ENCODE measurements around the gene ARV1. TPM values are rescaled to one million over a fixed set of nuclear protein-coding genes. Genes with fewer than 3 reads are reported as not detected.
A peak's percentile ranks its signal among the peaks of the same experiment; 100 is the strongest.

Gene ARV1
- polyA plus RNA-seq, 2 of the 4 experiments (the other 2 are of a cell fraction) = 31.2 to 50.0 TPM

DNA sequence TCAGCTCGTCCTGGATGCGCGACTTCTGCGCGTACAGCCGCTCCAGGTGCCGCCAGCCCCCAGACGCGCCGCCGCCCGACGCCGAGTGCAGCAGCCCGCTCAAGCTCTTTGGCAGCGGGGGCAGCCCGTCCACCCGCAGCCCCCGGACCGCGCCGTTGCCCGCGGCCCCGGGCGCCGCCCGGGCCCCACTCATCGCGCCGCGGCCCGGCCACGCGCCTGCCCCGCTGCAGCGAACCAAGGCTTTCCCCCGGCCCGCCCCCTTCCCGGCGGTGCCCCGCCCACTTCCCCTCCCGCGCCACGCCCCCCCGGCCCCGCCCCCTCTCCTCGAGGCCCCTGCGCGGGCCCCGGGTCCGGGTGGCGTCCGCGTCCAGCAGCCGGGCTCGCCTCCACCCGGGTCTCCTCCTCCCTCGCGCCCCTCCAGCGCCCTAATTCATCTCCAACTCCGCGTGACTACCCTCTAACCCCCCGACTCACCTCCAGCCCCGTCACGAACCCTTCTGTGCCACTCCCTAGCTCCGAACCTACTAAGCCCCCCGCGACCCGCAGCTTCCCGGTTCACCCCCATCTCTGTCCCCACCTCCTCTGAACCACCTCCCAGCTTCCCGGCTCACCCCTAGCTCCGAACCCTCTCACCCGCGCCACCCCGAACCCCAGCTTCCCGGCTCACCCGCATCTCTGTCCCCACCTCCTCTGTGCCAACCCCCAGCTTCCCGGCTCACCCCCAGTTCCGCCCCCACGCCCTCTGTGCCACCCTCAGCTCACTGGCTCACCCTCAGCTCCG is 61.3 kb downstream of the ARV1 start, which contains the start of gene FAM89A:
Gene FAM89A (minus strand): TSS at position 236 of the 781 bp plus-strand sequence. CDS start 43 bp downstream, at position 193.
- ChIA-PET POLR2A (interaction anchor here (0.7 kb wide), 1 partner anchor 71 kb away, joined by 4 read pairs; no protein-coding TSS in a partner anchor), CTCF (interaction anchor here (0.7 to 1.8 kb wide), 4 partner anchors 12 to 171 kb away, joined by 4 to 7 read pairs (median 4); no protein-coding TSS in a partner anchor)
- DNase-seq (ENCODE audit: low read depth in 1 of 2, low spot score in 1 of 2) (peak; percentile 46 to 72), FAIRE-seq (no peak), ATAC-seq (peak; percentile 73 to 85)
- Histone ChIP-seq H3K27ac (peak within 1 kb of the TSS; percentile 78 to 96), H3K4me1 (peaks cover 14% of the 10 kb centered on the region), H3K4me3 (peak within 1 kb of the TSS; percentile 91), H3K4me2 (peak within 1 kb of the TSS; percentile 80), H3K9me3 (peaks cover 7% of the 10 kb centered on the region)
- WGBS (ENCODE audit: missing lambda C conversion rate) = 0% methylated on average over 9 of the region's 82 CpGs
- TF ChIP-seq ESRRA (IDR thresholded peaks at IDR 0.05; ENCODE audit: borderline replicate concordance, low read length) (no peak), JUN (IDR thresholded peaks at IDR 0.05) (peak in 1 of 2 experiments; percentile 75; a peak in 4 of 5 replicates), ZNF302 (CRISPR knock-in tag; IDR thresholded peaks at IDR 0.05) (no peak), POLR2A (IDR thresholded peaks at IDR 0.05; ENCODE audit: low read length) (peak; percentile 57; the same call in 1 of the 2 replicates), NR3C1 (IDR thresholded peaks at IDR 0.05) (no peak), KDM1A (IDR thresholded peaks at IDR 0.05; ENCODE audit: low read depth) (no peak), EHF (CRISPR knock-in tag; IDR thresholded peaks at IDR 0.05) (no peak), PHF8 (IDR thresholded peaks at IDR 0.05; ENCODE audit: borderline replicate concordance, low read depth) (peak; percentile 24; the same call in 1 of the 2 replicates), EP300 (IDR thresholded peaks at IDR 0.05) (no peak), RARB (CRISPR knock-in tag; IDR thresholded peaks at IDR 0.05) (no peak)
- TF ChIP-seq, protein P1, sequence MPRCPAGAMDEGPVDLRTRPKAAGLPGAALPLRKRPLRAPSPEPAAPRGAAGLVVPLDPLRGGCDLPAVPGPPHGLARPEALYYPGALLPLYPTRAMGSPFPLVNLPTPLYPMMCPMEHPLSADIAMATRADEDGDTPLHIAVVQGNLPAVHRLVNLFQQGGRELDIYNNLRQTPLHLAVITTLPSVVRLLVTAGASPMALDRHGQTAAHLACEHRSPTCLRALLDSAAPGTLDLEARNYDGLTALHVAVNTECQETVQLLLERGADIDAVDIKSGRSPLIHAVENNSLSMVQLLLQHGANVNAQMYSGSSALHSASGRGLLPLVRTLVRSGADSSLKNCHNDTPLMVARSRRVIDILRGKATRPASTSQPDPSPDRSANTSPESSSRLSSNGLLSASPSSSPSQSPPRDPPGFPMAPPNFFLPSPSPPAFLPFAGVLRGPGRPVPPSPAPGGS (IDR thresholded peaks at IDR 0.05) = peak; percentile 58; the same call in 1 of the 3 replicates

DNA sequence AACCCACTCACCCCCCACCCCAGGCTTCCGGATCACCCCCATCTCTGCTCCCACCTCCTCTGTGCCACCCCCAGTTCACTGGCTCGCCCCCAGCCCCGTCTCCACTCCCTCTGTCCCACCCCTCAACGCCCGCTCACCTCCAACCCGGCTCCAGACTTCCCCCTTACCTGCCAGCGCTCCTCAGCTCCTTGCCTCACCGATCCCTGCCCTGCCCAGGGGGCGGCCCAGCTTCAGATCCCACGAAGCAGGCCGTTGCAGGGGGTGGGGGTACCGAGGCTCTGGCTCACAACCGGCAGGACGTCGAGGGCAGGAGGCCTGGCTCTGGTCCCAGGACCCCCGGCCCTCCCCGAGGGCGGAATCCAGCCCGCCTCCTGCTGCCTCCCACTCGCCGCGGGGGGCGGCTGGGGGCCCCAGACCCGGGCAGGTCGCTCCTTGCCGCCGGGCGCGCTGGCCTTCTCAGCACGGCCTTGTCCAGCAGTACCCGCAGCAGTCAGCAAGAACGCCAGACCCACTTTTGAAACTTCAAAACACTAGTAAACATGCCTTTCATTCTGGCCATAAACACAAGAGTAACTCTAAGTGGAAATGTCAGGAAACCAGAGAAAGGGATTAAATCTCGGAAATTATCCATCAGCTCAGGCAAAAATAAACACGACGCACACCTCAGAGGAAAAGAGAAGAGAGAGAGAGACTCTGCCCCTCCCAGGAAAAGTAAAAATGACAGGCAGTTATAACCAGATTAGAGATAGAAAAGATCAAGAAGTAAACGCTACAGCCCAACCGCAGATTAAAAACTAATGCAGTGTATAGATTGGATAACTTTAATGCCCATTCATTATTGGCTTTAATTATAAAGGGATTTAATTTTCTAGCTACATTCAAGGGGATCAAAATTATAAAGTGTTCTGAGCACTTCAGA is 62.2 kb downstream of the ARV1 start:
- FAIRE-seq (no peak), ATAC-seq (no peak), DNase-seq (ENCODE audit: low read depth in 1 of 2, low spot score in 1 of 2) (no peak)
- 80% methylated on average over 29 of the region's 37 CpGs for WGBS (ENCODE audit: missing lambda C conversion rate)
- H3K4me3 ChIP-seq = peak overlapping the region; percentile 91
- no peak for TF ChIP-seq CHD4 (IDR thresholded peaks at IDR 0.05; ENCODE audit: borderline replicate concordance)
- TF ChIP-seq EHMT2 (IDR thresholded peaks at IDR 0.05; ENCODE audit: low read depth) = no peak
- no peak for TF ChIP-seq KDM1A (IDR thresholded peaks at IDR 0.05; ENCODE audit: low read depth)
- TF ChIP-seq HOXB13 (CRISPR knock-in tag; IDR thresholded peaks at IDR 0.05; ENCODE audit: low read depth) = no peak
- no peak for TF ChIP-seq TFCP2L1 (CRISPR knock-in tag; IDR thresholded peaks at IDR 0.05)
- no peak for TF ChIP-seq SMC3 (IDR thresholded peaks at IDR 0.05)
- TF ChIP-seq, protein P2, sequence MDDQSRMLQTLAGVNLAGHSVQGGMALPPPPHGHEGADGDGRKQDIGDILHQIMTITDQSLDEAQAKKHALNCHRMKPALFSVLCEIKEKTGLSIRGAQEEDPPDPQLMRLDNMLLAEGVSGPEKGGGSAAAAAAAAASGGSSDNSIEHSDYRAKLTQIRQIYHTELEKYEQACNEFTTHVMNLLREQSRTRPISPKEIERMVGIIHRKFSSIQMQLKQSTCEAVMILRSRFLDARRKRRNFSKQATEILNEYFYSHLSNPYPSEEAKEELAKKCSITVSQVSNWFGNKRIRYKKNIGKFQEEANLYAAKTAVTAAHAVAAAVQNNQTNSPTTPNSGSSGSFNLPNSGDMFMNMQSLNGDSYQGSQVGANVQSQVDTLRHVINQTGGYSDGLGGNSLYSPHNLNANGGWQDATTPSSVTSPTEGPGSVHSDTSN (IDR thresholded peaks at IDR 0.05) = no peak
- no peak for TF ChIP-seq POLR2A (IDR thresholded peaks at IDR 0.05; ENCODE audit: low read length)
- no peak for TF ChIP-seq MAFK (IDR thresholded peaks at IDR 0.05; ENCODE audit: partially characterized antibody)
- TF ChIP-seq, protein P3, sequence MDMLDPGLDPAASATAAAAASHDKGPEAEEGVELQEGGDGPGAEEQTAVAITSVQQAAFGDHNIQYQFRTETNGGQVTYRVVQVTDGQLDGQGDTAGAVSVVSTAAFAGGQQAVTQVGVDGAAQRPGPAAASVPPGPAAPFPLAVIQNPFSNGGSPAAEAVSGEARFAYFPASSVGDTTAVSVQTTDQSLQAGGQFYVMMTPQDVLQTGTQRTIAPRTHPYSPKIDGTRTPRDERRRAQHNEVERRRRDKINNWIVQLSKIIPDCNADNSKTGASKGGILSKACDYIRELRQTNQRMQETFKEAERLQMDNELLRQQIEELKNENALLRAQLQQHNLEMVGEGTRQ (IDR thresholded peaks at IDR 0.05) = no peak
- no peak for TF ChIP-seq NPAS2 (CRISPR knock-in tag; IDR thresholded peaks at IDR 0.05; ENCODE audit: borderline replicate concordance)
- TF ChIP-seq, protein P4, sequence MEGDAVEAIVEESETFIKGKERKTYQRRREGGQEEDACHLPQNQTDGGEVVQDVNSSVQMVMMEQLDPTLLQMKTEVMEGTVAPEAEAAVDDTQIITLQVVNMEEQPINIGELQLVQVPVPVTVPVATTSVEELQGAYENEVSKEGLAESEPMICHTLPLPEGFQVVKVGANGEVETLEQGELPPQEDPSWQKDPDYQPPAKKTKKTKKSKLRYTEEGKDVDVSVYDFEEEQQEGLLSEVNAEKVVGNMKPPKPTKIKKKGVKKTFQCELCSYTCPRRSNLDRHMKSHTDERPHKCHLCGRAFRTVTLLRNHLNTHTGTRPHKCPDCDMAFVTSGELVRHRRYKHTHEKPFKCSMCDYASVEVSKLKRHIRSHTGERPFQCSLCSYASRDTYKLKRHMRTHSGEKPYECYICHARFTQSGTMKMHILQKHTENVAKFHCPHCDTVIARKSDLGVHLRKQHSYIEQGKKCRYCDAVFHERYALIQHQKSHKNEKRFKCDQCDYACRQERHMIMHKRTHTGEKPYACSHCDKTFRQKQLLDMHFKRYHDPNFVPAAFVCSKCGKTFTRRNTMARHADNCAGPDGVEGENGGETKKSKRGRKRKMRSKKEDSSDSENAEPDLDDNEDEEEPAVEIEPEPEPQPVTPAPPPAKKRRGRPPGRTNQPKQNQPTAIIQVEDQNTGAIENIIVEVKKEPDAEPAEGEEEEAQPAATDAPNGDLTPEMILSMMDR (IDR thresholded peaks at IDR 0.05) = no peak
- no peak for TF ChIP-seq BHLHE40 (IDR thresholded peaks at IDR 0.05; ENCODE audit: low read depth, low read length)
- TF ChIP-seq ESRRA (IDR thresholded peaks at IDR 0.05; ENCODE audit: borderline replicate concordance, low read length) = no peak
- TF ChIP-seq MAZ (IDR thresholded peaks at IDR 0.05; ENCODE audit: borderline replicate concordance, low read depth, low read length) = no peak
- no peak for TF ChIP-seq FOXS1 (CRISPR knock-in tag; IDR thresholded peaks at IDR 0.05)
- no peak for TF ChIP-seq FOSL2 (IDR thresholded peaks at IDR 0.05)
- TF ChIP-seq FOSL2 (CRISPR knock-in tag; IDR thresholded peaks at IDR 0.05) = no peak
- TF ChIP-seq HDAC2 (IDR thresholded peaks at IDR 0.05) = no peak
- peak overlapping the region; percentile 78 to 96 for H3K27ac ChIP-seq
- peaks cover 7% of the 10 kb centered on the region for H3K9me3 ChIP-seq
- H3K4me2 ChIP-seq = peak overlapping the region; percentile 80
- CTCF ChIA-PET = interaction anchor here (0.7 to 1.1 kb wide), 3 partner anchors 117 to 170 kb away, joined by 3 to 7 read pairs (median 4); no protein-coding TSS in a partner anchor
- POLR2A ChIA-PET = interaction anchor here (0.7 kb wide), 1 partner anchor 70 kb away, joined by 4 read pairs; no protein-coding TSS in a partner anchor
- peaks cover 14% of the 10 kb centered on the region for H3K4me1 ChIP-seq

All from A549 (cell line).